Liver (tissue), 9 donors: ENCODE measurements around the gene RBBP6. TPM values are rescaled to one million over a fixed set of nuclear protein-coding genes. Genes with fewer than 3 reads are reported as not detected.

Source experiments
- DNase-seq: peaks from one replicate; pipeline ENCODE4 v3.0.0-alpha.2; 2017; ENCODE audit warnings: low spot score
- H3K27ac ChIP-seq, 2 donors: one replicate each; pipeline ENCODE4 v1.7.0; 2013; ENCODE audit warnings: inconsistent platforms in 2 of 2, low read length in 2 of 2, control low read depth in 1 of 2, low read depth in 1 of 2, mild to moderate bottlenecking in 1 of 2
- H3K27me3 ChIP-seq, 4 donors: one replicate each; pipeline versions ENCODE4 v1.6.1 to v1.7.0; 2013; ENCODE audit warnings: low read length in 3 of 4, inconsistent platforms in 1 of 4, mild to moderate bottlenecking in 1 of 4, moderate library complexity in 1 of 4; ENCODE audit not compliant: control insufficient read depth in 4 of 4, insufficient read depth in 4 of 4
- H3K36me3 ChIP-seq, 4 donors: one replicate each; pipeline versions ENCODE4 v1.6.1 to v1.7.0; 2013; ENCODE audit warnings: low read length in 3 of 4, mild to moderate bottlenecking in 3 of 4, low read depth in 1 of 4, moderate library complexity in 1 of 4; ENCODE audit not compliant: control insufficient read depth in 4 of 4, insufficient read depth in 3 of 4
- H3K4me1 ChIP-seq, 4 donors: one replicate each; pipeline versions ENCODE4 v1.6.1 to v1.7.0; 2013; ENCODE audit warnings: low read length in 3 of 4, mild to moderate bottlenecking in 3 of 4, moderate library complexity in 1 of 4; ENCODE audit not compliant: control insufficient read depth in 4 of 4, insufficient read depth in 4 of 4
- H3K4me3 ChIP-seq, 3 donors: one replicate each; pipeline versions ENCODE4 v1.6.1 to v1.7.0; 2013; ENCODE audit warnings: low read length in 3 of 3, control low read depth in 1 of 3, low read depth in 1 of 3, mild to moderate bottlenecking in 1 of 3
- H3K9ac ChIP-seq, 2 donors: one replicate each; pipeline ENCODE4 v1.7.0; 2013; ENCODE audit warnings: low read length in 2 of 2, mild to moderate bottlenecking in 2 of 2, moderate library complexity in 2 of 2, control low read depth in 1 of 2, low read depth in 1 of 2
- H3K9me3 ChIP-seq, 4 donors: one replicate each; pipeline versions ENCODE4 v1.6.1 to v1.7.0; 2013; ENCODE audit warnings: low read length in 3 of 4; ENCODE audit not compliant: control insufficient read depth in 4 of 4
- ATF3 ChIP-seq: IDR thresholded peaks from 2 replicates; pipeline ENCODE4 v1.6.1; 2016; ENCODE audit warnings: antibody characterized with exemption
- CTCF ChIP-seq: fragments of 150-350 bp; IDR thresholded peaks from 2 replicates; pipeline ENCODE4 v1.5.1; 2017; ENCODE audit warnings: improper control_type of control experiment, low read depth, low read length; ENCODE audit not compliant: missing input control
- EGR1 ChIP-seq, 2 donors: IDR thresholded peaks; 2 replicates each; pipeline ENCODE4 v1.6.1; 2016 to 2018; ENCODE audit warnings: antibody characterized with exemption in 2 of 2, low read depth in 2 of 2
- FOXA1 ChIP-seq: IDR thresholded peaks from 2 replicates; pipeline ENCODE4 v1.6.1; 2016; ENCODE audit warnings: antibody characterized with exemption
- FOXA2 ChIP-seq: IDR thresholded peaks from 2 replicates; pipeline ENCODE4 v1.6.1; 2016; ENCODE audit warnings: antibody characterized with exemption
- GABPA ChIP-seq, 2 donors: IDR thresholded peaks in 1 of 2; conservative IDR thresholded peaks in 1 of 2; 2 replicates each; pipeline ENCODE4 v1.6.1; 2016; ENCODE audit warnings: antibody characterized with exemption in 2 of 2, mild to moderate bottlenecking in 1 of 2, moderate library complexity in 1 of 2
- HNF4A ChIP-seq, 2 donors: conservative IDR thresholded peaks; 2 replicates each; pipeline ENCODE4 v1.6.1; 2016; ENCODE audit warnings: antibody characterized with exemption in 2 of 2, mild to moderate bottlenecking in 2 of 2
- HNF4G ChIP-seq: IDR thresholded peaks from 2 replicates; pipeline ENCODE4 v1.6.1; 2016; ENCODE audit warnings: antibody characterized with exemption
- JUND ChIP-seq, 2 donors: IDR thresholded peaks; 2 replicates each; pipeline ENCODE4 v1.6.1; 2016; ENCODE audit warnings: antibody characterized with exemption in 2 of 2
- MAX ChIP-seq: IDR thresholded peaks from 2 replicates; pipeline ENCODE4 v1.6.1; 2016; ENCODE audit warnings: antibody characterized with exemption
- NR2F2 ChIP-seq: IDR thresholded peaks from 2 replicates; pipeline ENCODE4 v1.6.1; 2016; ENCODE audit warnings: antibody characterized with exemption
- RAD21 ChIP-seq, 2 donors: IDR thresholded peaks; 2 replicates each; pipeline ENCODE4 v1.6.1; 2016; ENCODE audit warnings: antibody characterized with exemption in 2 of 2, mild to moderate bottlenecking in 2 of 2
- REST ChIP-seq: IDR thresholded peaks from 2 replicates; pipeline ENCODE4 v1.6.1; 2016; ENCODE audit warnings: antibody characterized with exemption, mild to moderate bottlenecking
- RXRA ChIP-seq, 2 donors: IDR thresholded peaks; 2 replicates each; pipeline ENCODE4 v1.6.1; 2017 to 2018; ENCODE audit warnings: antibody characterized with exemption in 2 of 2, mild to moderate bottlenecking in 1 of 2
- SP1 ChIP-seq: IDR thresholded peaks from 2 replicates; pipeline ENCODE4 v1.6.1; 2018; ENCODE audit warnings: antibody characterized with exemption, mild to moderate bottlenecking
- TAF1 ChIP-seq: conservative IDR thresholded peaks from 2 replicates; pipeline ENCODE4 v1.6.1; 2016; ENCODE audit warnings: antibody characterized with exemption, mild to moderate bottlenecking
- YY1 ChIP-seq: IDR thresholded peaks from 2 replicates; pipeline ENCODE4 v1.6.1; 2016; ENCODE audit warnings: antibody characterized with exemption, mild to moderate bottlenecking
- ZBTB33 ChIP-seq: IDR thresholded peaks from 2 replicates; pipeline ENCODE4 v1.6.1; 2016; ENCODE audit warnings: antibody characterized with exemption
- WGBS: extraction: QIAGEN DNeasy Blood & Tissue Kit; methylation state at CpG from one replicate; pipeline ENCODE4 v1.1.7; 2013; 5-methylcytosine and 5-hydroxymethylcytosine counted together
- polyA plus RNA-seq, 2 donors: library from polyadenylated mRNA; stranded (reverse) in 1 of 2; unstranded in 1 of 2; fragments of 200-250 nt in 1 of 2; fragments of >200 nt in 1 of 2; fragmentation: Nextera tagmentation in 1 of 2; extraction: Ambion mirVana in 1 of 2; gene quantifications; one replicate each; pipeline versions ENCODE4 v1.2.1 to v1.2.3, GENCODE V29; 2013 to 2015
- total RNA-seq, 2 donors: library from RNA; depleted of rRNA; stranded (reverse); fragments of >200 nt; gene quantifications; one replicate each; pipeline ENCODE4 v1.2.3, GENCODE V29; 2014
- donor health status: healthy.
- donor health status: healthy.
- donor health status: healthy.
- donor health status: healthy.
- donor health status: healthy.

RBBP6 gene
- total and polyA plus RNA-seq, 4 donors, result 8.1 to 35.8 (median 11.8) TPM

- TF ChIP-seq CTCF (no peak), RXRA (IDR thresholded peaks at IDR 0.05) (no peak), EGR1 (IDR thresholded peaks at IDR 0.05; ENCODE audit: low read depth in 2 of 2) (no peak)
These were observed 31.7 kb downstream of the RBBP6 start (continued) for GRCh38 chr16:24571096-24571495.

GRCh38 chr16:24572069-24572468 lies 32.7 kb downstream of the RBBP6 start:
- Histone ChIP-seq H3K4me1 (no peaks in the 10 kb centered on the region), H3K9ac (no peak overlapping the region), H3K36me3 (peaks cover 11 to 51% (median 49%) of the 10 kb centered on the region in 4 donors), H3K4me3 (no peak overlapping the region), H3K9me3 (no peaks in the 10 kb centered on the region), H3K27me3 (no peaks in the 10 kb centered on the region), H3K27ac (no peak overlapping the region)
- WGBS, result 96% methylated on average over 2 of the region's 2 CpGs
- DNase-seq, result no peak
- TF ChIP-seq FOXA1, result no peak
- TF ChIP-seq RAD21 (IDR thresholded peaks at IDR 0.05), result no peak
- no peak for TF ChIP-seq SP1
- no peak for TF ChIP-seq HNF4G
- no peak for TF ChIP-seq MAX
- TF ChIP-seq JUND (IDR thresholded peaks at IDR 0.05), result no peak
- TF ChIP-seq TAF1, result no peak
- TF ChIP-seq FOXA2, result no peak
- TF ChIP-seq EGR1 (IDR thresholded peaks at IDR 0.05; ENCODE audit: low read depth in 2 of 2), result no peak
- TF ChIP-seq NR2F2, result no peak
- no peak for TF ChIP-seq ATF3
- no peak for TF ChIP-seq GABPA (IDR thresholded peaks at IDR 0.05 in 1 of 2, conservative IDR thresholded peaks at IDR 0.05 in 1 of 2)
- TF ChIP-seq RXRA (IDR thresholded peaks at IDR 0.05), result no peak
- TF ChIP-seq ZBTB33, result no peak
- TF ChIP-seq YY1, result no peak

GRCh38 chr16:24573141-24573540 lies 33.8 kb downstream of the RBBP6 start:
- H3K27me3 ChIP-seq, result no peaks in the 10 kb centered on the region
- WGBS, result 88% methylated on average over 6 of the region's 6 CpGs
- no peak overlapping the region for H3K27ac ChIP-seq
- peaks cover 11 to 40% (median 39%) of the 10 kb centered on the region in 4 donors for H3K36me3 ChIP-seq
- H3K9me3 ChIP-seq, result no peaks in the 10 kb centered on the region
- no peak overlapping the region for H3K4me3 ChIP-seq
- H3K4me1 ChIP-seq, result no peaks in the 10 kb centered on the region
- no peak overlapping the region for H3K9ac ChIP-seq
- DNase-seq, result no peak
- TF ChIP-seq ZBTB33 (no peak), JUND (IDR thresholded peaks at IDR 0.05) (no peak), MAX (no peak), ATF3 (no peak), YY1 (no peak), TAF1 (no peak), FOXA1 (no peak), NR2F2 (no peak), FOXA2 (no peak), EGR1 (IDR thresholded peaks at IDR 0.05; ENCODE audit: low read depth in 2 of 2) (no peak), REST (no peak), RXRA (IDR thresholded peaks at IDR 0.05) (no peak), HNF4A (conservative IDR thresholded peaks at IDR 0.05) (no peak), GABPA (IDR thresholded peaks at IDR 0.05 in 1 of 2, conservative IDR thresholded peaks at IDR 0.05 in 1 of 2) (no peak), HNF4G (no peak), RAD21 (IDR thresholded peaks at IDR 0.05) (no peak), SP1 (no peak)
